Suprapubic skin (tissue), 4 donors: ENCODE data around the gene APEH. TPM values are rescaled to one million over a fixed set of nuclear protein-coding genes. Genes with fewer than 3 reads are reported as not detected.
"Not testable (repeated sequence)": the region's sequence is repeated elsewhere in the genome, so short reads cannot be mapped to it uniquely, and the experiment has no call there.

Experiments used
- DNase-seq, 2 donors: peaks; one replicate each; pipeline ENCODE4 v3.0.0-alpha.2; 2019; ENCODE audit warnings: low spot score in 2 of 2
- H3K27ac ChIP-seq: fragments of 200-600 bp; sonication (generic); one replicate; pipeline ENCODE4 v1.5.1; 2019
- H3K27me3 ChIP-seq: fragments of 200-600 bp; sonication (generic); one replicate; pipeline ENCODE4 v1.5.1; 2019
- H3K36me3 ChIP-seq: fragments of 200-600 bp; sonication (generic); one replicate; pipeline ENCODE4 v1.5.1; 2019
- H3K4me1 ChIP-seq: fragments of 200-600 bp; sonication (generic); one replicate; pipeline ENCODE4 v1.5.1; 2019
- H3K4me3 ChIP-seq: fragments of 200-600 bp; sonication (generic); one replicate; pipeline ENCODE4 v1.5.1; 2019; ENCODE audit warnings: mild to moderate bottlenecking
- H3K9me3 ChIP-seq: fragments of 200-600 bp; sonication (generic); one replicate; pipeline ENCODE4 v1.5.1; 2019
- POLR2A ChIP-seq, 2 donors: fragments of 450-650 bp; IDR thresholded peaks; one replicate each; pipeline ENCODE4 v1.6.1; 2017; ENCODE audit warnings: antibody characterized with exemption in 2 of 2, mild to moderate bottlenecking in 2 of 2, moderate library complexity in 2 of 2
- POLR2AphosphoS5 ChIP-seq, 3 donors: sonication (generic); formaldehyde crosslinking; IDR thresholded peaks; one replicate each; pipeline ENCODE4 v1.6.1; 2017; ENCODE audit warnings: antibody characterized with exemption in 3 of 3
- WGBS: methylation state at CpG from one replicate; pipeline ENCODE4 v1.1.5; 2018; 5-methylcytosine and 5-hydroxymethylcytosine counted together
- total RNA-seq, 4 donors: library from RNA; depleted of rRNA; stranded (reverse); fragments of >200 nt; gene quantifications; one replicate each; pipeline ENCODE4 v1.1.0, GENCODE V29; 2016
- TF ChIP-seq, protein P1 (sequence below), 2 donors: fragments of 200-600 bp in 1 of 2; fragments of 450-650 bp in 1 of 2; sonication (generic) in 1 of 2; IDR thresholded peaks; one replicate each; pipeline ENCODE4 v1.5.1; 2016 to 2019; ENCODE audit warnings: antibody characterized with exemption in 2 of 2, mild to moderate bottlenecking in 1 of 2, moderate library complexity in 1 of 2

APEH gene
- total RNA-seq, 4 donors from 2014 or later, result 81.8 to 103 (median 91.2) TPM

DNA sequence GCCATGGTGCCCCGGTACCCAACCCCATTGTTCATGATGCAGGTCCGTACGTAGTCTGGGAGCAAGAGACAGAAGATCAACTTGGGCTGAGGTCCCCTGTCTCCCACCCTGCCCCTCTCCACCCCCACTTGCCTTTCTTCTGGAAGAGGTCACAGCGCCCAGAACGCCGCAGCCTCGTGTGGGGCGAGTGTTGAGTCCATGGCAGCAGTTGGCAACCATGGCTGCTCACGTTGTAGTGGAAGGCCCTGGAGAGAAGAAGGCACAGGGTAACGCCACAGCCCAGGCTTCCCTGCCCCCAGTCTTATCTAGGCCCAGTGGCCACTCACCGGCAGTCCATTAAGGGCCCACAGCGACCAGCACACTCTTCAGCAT lies 13.3 kb downstream of the APEH start:
- Histone ChIP-seq H3K36me3 (peaks cover 21% of the 10 kb centered on the region), H3K4me1 (peaks cover 48% of the 10 kb centered on the region), H3K4me3 (peak overlapping the region; percentile 47)
- DNase-seq, H3K27me3 ChIP-seq, H3K9me3 ChIP-seq, H3K27ac ChIP-seq: not testable (repeated sequence)
- 80% methylated on average over 1 of the region's 12 CpGs for WGBS

GRCh38 chr3:49688338-49689045 lies 14.3 kb downstream of the APEH start:
- not testable (repeated sequence) for H3K9me3 ChIP-seq, H3K27ac ChIP-seq, DNase-seq, H3K27me3 ChIP-seq
- H3K36me3 ChIP-seq, result peaks cover 10% of the 10 kb centered on the region
- 62% methylated on average over 4 of the region's 7 CpGs for WGBS
- H3K4me3 ChIP-seq, result peak overlapping the region; percentile 99
- peaks cover 48% of the 10 kb centered on the region for H3K4me1 ChIP-seq

- peak; percentile 91 to 93 for DNase-seq
- H3K4me3 ChIP-seq, result peak within 1 kb of the TSS; percentile 99
- H3K4me1 ChIP-seq, result peaks cover 48% of the 10 kb centered on the region
- TF ChIP-seq POLR2AphosphoS5 (IDR thresholded peaks at IDR 0.05), result peak in 1 of 3 donors; percentile 77
- TF ChIP-seq, protein P1, sequence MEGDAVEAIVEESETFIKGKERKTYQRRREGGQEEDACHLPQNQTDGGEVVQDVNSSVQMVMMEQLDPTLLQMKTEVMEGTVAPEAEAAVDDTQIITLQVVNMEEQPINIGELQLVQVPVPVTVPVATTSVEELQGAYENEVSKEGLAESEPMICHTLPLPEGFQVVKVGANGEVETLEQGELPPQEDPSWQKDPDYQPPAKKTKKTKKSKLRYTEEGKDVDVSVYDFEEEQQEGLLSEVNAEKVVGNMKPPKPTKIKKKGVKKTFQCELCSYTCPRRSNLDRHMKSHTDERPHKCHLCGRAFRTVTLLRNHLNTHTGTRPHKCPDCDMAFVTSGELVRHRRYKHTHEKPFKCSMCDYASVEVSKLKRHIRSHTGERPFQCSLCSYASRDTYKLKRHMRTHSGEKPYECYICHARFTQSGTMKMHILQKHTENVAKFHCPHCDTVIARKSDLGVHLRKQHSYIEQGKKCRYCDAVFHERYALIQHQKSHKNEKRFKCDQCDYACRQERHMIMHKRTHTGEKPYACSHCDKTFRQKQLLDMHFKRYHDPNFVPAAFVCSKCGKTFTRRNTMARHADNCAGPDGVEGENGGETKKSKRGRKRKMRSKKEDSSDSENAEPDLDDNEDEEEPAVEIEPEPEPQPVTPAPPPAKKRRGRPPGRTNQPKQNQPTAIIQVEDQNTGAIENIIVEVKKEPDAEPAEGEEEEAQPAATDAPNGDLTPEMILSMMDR (IDR thresholded peaks at IDR 0.05), result peak in 1 of 2 donors; percentile 29
- no peak for TF ChIP-seq POLR2A (IDR thresholded peaks at IDR 0.05)
- peak within 1 kb of the TSS; percentile 64 for H3K27ac ChIP-seq
- H3K36me3 ChIP-seq, result peaks cover 5% of the 10 kb centered on the region
- H3K27me3 ChIP-seq, result no peaks in the 10 kb centered on the region
- 2% methylated on average over 9 of the region's 66 CpGs for WGBS
- no peaks in the 10 kb centered on the region for H3K9me3 ChIP-seq
Measured at GRCh38 chr3:49689046-49689907, 15.1 kb downstream of the APEH start, which contains the start of the genes MST1 and RNF123. Gene MST1 (minus strand): TSS chr3:49689474. CDS start chr3:49688691, 783 bp downstream. Gene RNF123 (plus strand): TSS chr3:49689557. CDS start chr3:49691166, 1,609 bp downstream.

GRCh38 chr3:49689908-49690624 lies 15.9 kb downstream of the APEH start:
- H3K4me3 ChIP-seq, result peak overlapping the region; percentile 99
- not testable (repeated sequence) for H3K27me3 ChIP-seq, H3K36me3 ChIP-seq, H3K9me3 ChIP-seq, DNase-seq
- WGBS, result 8% methylated on average over 16 of the region's 16 CpGs
- peak overlapping the region; percentile 64 for H3K27ac ChIP-seq
- H3K4me1 ChIP-seq, result peaks cover 48% of the 10 kb centered on the region

DNA sequence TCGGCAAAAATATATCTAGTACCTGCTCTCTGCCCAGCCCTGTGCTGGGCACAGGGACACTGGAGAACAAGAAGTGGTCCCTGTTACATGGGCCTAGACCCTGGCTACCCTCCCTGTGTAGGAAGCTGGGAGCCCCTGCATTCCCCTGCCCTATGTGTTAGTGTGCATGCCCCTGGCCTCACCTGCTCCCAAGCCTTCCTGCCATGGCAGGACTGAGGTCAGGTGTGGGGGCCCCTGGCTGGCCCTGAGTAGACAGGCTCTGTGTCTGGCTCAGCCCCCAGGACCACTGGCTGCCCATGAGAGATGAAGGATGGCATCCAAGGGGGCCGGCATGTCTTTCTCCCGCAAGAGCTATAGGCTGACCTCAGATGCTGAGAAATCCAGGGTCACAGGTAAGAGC lies 16.7 kb downstream of the APEH start:
- not testable (repeated sequence) for H3K36me3 ChIP-seq, H3K27me3 ChIP-seq, DNase-seq, H3K27ac ChIP-seq, H3K9me3 ChIP-seq
- H3K4me3 ChIP-seq, result peak overlapping the region; percentile 99
- WGBS, result 85% methylated on average over 3 of the region's 3 CpGs
- peaks cover 46% of the 10 kb centered on the region for H3K4me1 ChIP-seq

GRCh38 chr3:49691481-49691880 lies 17.3 kb downstream of the APEH start:
- peaks cover 39% of the 10 kb centered on the region for H3K4me1 ChIP-seq
- not testable (repeated sequence) for H3K27me3 ChIP-seq, H3K36me3 ChIP-seq, H3K4me3 ChIP-seq, DNase-seq, H3K9me3 ChIP-seq, H3K27ac ChIP-seq
- WGBS, result 86% methylated on average over 1 of the region's 3 CpGs

GRCh38 chr3:49694409-49695070 lies 20.4 kb downstream of the APEH start:
- Histone ChIP-seq H3K4me1 (peaks cover 21% of the 10 kb centered on the region), H3K36me3 (peaks cover 26% of the 10 kb centered on the region)
- H3K27me3 ChIP-seq, DNase-seq, H3K27ac ChIP-seq, H3K4me3 ChIP-seq, H3K9me3 ChIP-seq: not testable (repeated sequence)
- 64% methylated on average over 5 of the region's 6 CpGs for WGBS

- Histone ChIP-seq H3K36me3 (peaks cover 35% of the 10 kb centered on the region), H3K4me1 (peaks cover 14% of the 10 kb centered on the region)
- 100% methylated on average over 1 of the region's 4 CpGs for WGBS
- H3K4me3 ChIP-seq, H3K9me3 ChIP-seq, H3K27me3 ChIP-seq, DNase-seq, H3K27ac ChIP-seq: not testable (repeated sequence)
Measured at GRCh38 chr3:49695350-49696015, 21.3 kb downstream of the APEH start.
